ENCODE results near the gene PPP4R4. TPM values are rescaled to one million over a fixed set of nuclear protein-coding genes. Genes with fewer than 3 reads are reported as not detected.
A peak's percentile ranks its signal among the peaks of the same experiment; 100 is the strongest.

PPP4R4 gene
- total RNA-seq, 2 experiments from 2014 or later: 17.0 to 19.2 TPM

DNA sequence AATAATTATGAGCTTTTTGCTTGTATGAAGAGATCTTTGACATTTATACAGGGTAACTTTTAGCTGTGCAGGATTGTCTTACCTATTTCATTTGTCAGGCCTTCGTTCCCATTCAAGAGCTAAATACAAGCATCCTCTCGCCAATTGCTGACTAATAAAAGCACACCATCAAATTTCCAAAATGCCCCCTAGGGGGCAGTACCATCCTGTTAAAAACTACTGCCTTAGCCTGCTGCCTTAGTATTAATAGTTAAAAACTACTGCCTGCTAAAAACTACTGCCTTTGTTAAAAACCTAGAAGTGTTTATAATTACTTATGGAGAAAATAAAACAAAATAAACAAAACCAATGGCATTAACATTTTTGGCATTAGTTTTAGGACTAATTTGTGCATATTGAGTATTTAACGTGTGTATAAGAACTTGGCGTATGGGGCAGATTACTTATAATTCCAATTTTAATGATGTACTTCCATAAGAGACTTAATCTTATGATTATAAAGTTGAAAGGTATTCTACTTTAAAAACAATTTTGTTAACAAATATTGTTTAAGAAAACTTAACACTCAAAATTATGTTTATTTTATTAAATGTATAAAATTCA is 41.7 kb upstream of the PPP4R4 start:
- Mint-ChIP-seq H3K4me3 (no peak overlapping the region), H3K36me3 (no peaks in the 10 kb centered on the region), H3K27me3 (no peaks in the 10 kb centered on the region), H3K4me1 (ENCODE audit: low read depth) (peaks cover 15% of the 10 kb centered on the region), H3K9me3 (peaks cover 10% of the 10 kb centered on the region), H3K27ac (peak overlapping the region; percentile 13)
- ChIA-PET CTCF (interaction anchor here (0.7 to 6.8 kb wide), 45 partner anchors 10 to 1638 kb away, joined by 3 to 64 read pairs (median 5); partner anchors contain the start of genes DDX24, IFI27L1 and PPP4R4), POLR2A (no interaction called here)
- DNase-seq: peak; percentile 68
- intact Hi-C loops (cut with micrococcal nuclease): loop anchor here (1.0 to 10.0 kb wide), 4 partner anchors 48 to 417 kb away; no protein-coding TSS in a partner anchor

DNA sequence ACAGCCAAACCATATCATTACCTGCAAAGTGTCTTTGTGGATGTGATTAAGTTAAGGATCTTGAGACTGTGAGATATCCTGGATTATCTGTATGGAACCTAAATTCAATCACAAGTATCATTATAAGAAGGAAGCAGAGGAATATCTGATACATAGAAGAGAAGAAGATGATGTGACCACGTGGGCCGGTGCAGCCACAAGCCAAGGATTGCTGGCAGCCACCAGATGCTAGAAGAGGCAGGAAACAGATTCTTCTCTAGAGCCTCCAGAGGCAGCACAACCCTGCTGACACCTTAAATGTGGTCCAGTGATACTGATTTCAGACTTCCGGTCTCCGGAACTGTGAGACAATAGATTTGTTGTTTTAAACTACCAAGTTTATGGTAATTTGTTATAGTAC is 38.6 kb upstream of the PPP4R4 start:
- H3K27me3 Mint-ChIP-seq: no peaks in the 10 kb centered on the region
- DNase-seq: peak; percentile 20
- intact Hi-C loops (cut with micrococcal nuclease): loop anchor here (10.0 kb wide), 1 partner anchor 169 kb away; no protein-coding TSS in a partner anchor
- POLR2A ChIA-PET: no interaction called here
- peaks cover 3% of the 10 kb centered on the region for H3K4me1 Mint-ChIP-seq (ENCODE audit: low read depth)
- CTCF ChIA-PET: interaction anchor here (1.2 to 10.4 kb wide), 2 partner anchors 99 to 196 kb away, joined by 3 to 187 read pairs; no protein-coding TSS in a partner anchor
- H3K9me3 Mint-ChIP-seq: peaks cover 10% of the 10 kb centered on the region
- H3K4me3 Mint-ChIP-seq: no peak overlapping the region
- no peak overlapping the region for H3K27ac Mint-ChIP-seq
- H3K36me3 Mint-ChIP-seq: no peaks in the 10 kb centered on the region

DNA sequence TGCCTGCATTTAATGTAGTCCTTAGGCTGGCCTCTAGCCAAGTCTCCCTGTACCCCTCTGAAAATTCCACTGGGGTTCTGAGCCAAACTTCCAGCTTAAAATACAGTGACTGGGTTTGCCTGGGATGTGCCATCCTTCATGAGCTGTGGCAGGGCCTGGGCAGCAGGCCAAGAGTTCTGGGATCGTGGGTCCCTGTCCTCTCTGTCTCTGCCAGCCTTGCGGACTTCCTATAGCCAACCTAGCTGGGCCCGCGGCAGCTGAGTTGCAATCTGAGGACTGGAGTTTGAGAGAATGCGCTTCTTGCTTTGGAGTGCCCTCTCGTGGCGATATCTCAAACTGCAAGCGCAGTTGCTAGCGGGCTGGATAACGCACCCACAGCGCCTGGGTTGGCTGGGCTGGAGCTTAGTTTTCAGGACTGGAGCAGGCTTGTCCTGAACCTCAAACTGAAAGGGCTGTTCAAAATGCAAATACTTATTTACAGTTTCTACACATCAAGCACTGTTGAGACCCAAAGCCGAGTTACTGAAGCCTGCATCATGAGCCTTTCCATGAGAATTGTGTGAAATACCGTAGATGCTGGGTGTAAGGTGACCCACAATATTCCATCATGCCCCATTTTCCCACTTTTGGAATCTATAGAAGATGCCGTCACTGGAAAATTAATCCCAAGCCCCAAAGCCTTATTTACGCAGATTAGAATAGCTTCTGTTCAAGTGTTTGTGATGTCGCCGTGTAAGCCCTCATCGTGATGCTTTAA is 37.4 kb upstream of the PPP4R4 start:
- H3K9me3 Mint-ChIP-seq: peaks cover 10% of the 10 kb centered on the region

DNA sequence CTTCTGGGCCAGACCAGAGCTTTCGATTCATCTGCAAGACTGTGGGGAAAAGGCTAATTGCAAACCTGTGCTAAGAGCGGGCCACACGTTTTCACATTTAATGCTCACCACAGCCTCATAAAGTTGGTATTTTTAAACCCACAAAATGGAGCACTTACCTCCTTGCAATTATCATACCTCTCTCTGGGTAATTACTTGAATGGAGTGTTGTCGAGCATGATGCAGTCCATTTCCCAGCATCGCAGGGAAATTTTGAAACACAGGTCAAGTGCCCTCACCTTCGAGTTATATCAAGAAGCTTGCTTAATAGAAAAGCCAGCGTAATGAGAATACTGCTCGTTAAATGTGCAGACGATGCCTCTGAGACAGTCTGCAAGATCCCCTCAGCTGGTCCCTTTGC is 35.9 kb upstream of the PPP4R4 start:
- no peak overlapping the region for H3K4me3 Mint-ChIP-seq
- POLR2A ChIA-PET: no interaction called here
- CTCF ChIA-PET: interaction anchor here (0.9 to 10.4 kb wide), 9 partner anchors 9 to 347 kb away, joined by 3 to 187 read pairs (median 24); partner anchors contain the start of gene IFI27L2
- H3K36me3 Mint-ChIP-seq: no peaks in the 10 kb centered on the region
- H3K4me1 Mint-ChIP-seq (ENCODE audit: low read depth): peaks cover 3% of the 10 kb centered on the region
- H3K27me3 Mint-ChIP-seq: no peaks in the 10 kb centered on the region
- H3K9me3 Mint-ChIP-seq: peaks cover 10% of the 10 kb centered on the region
- intact Hi-C loops (cut with micrococcal nuclease): loop anchor here (10.0 kb wide), 1 partner anchor 167 kb away; no protein-coding TSS in a partner anchor
- DNase-seq: no peak
- H3K27ac Mint-ChIP-seq: no peak overlapping the region

More for the DNA sequence above, 37.4 kb upstream of the PPP4R4 start:
- H3K27me3 Mint-ChIP-seq: no peaks in the 10 kb centered on the region
- CTCF ChIA-PET: interaction anchor here (0.6 to 10.4 kb wide), 67 partner anchors 8 to 469 kb away, joined by 3 to 187 read pairs (median 5); partner anchors contain the start of genes ASB2, DDX24, IFI27L1 and PPP4R4
- H3K36me3 Mint-ChIP-seq: no peaks in the 10 kb centered on the region
- intact Hi-C loops (cut with micrococcal nuclease): loop anchor here (1.0 to 10.0 kb wide), 4 partner anchors 24 to 168 kb away; no protein-coding TSS in a partner anchor
- peak; percentile 93 for DNase-seq
- POLR2A ChIA-PET: interaction anchor here (1.1 to 1.3 kb wide), 2 partner anchors 77 to 100 kb away, joined by 3 to 4 read pairs; no protein-coding TSS in a partner anchor
- peaks cover 3% of the 10 kb centered on the region for H3K4me1 Mint-ChIP-seq (ENCODE audit: low read depth)
- H3K4me3 Mint-ChIP-seq: no peak overlapping the region
- no peak overlapping the region for H3K27ac Mint-ChIP-seq

DNA sequence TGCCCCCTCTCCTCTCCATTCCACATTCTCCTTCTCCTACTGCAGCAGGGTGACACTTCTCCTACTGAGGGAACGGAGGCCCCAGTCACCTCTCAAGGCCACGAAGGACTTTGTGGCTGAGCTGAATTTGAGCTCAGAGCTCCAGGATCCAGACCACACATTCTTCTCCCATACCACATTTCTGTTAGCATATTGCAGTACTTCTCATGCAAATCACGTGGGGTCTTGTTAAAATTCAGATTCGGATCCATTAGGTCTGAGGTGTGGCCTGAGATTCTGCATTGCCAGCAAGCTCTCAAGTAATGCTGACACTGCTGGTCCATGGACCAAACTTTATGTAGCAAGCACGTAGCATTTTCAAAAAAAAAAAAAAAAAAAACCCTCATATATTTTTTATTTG is 35.1 kb upstream of the PPP4R4 start:
- ChIA-PET CTCF (interaction anchor here (3.3 to 10.4 kb wide), 3 partner anchors 42 to 347 kb away, joined by 24 to 187 read pairs (median 82); no protein-coding TSS in a partner anchor), POLR2A (no interaction called here)
- H3K4me3 Mint-ChIP-seq: no peak overlapping the region
- H3K27ac Mint-ChIP-seq: no peak overlapping the region
- intact Hi-C loops (cut with micrococcal nuclease): loop anchor here (10.0 kb wide), 1 partner anchor 166 kb away; no protein-coding TSS in a partner anchor
- H3K4me1 Mint-ChIP-seq (ENCODE audit: low read depth): peaks cover 3% of the 10 kb centered on the region
- no peaks in the 10 kb centered on the region for H3K27me3 Mint-ChIP-seq
- DNase-seq: no peak
- H3K36me3 Mint-ChIP-seq: no peaks in the 10 kb centered on the region
- H3K9me3 Mint-ChIP-seq: peaks cover 10% of the 10 kb centered on the region

DNA sequence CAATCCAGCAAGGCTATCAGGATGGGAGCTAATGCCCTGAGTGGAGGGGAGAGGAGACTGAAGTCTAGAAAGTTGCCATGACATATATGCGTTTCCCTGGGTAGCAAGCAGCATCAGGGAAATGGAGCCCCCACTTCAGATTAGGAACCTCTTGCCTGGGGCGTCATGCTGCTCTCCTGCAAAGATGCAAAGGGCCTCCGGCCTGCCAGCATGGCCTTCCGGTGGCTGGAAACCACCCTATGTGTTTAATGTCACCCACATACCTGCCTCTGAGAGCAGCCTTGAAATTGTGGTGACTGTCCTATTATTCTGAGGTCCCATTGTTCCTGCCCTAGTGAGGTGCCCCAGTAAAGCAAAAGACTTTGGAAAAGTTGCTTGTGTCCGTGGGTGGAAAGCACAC is 34.7 kb upstream of the PPP4R4 start:
- H3K27me3 Mint-ChIP-seq: no peaks in the 10 kb centered on the region

DNA sequence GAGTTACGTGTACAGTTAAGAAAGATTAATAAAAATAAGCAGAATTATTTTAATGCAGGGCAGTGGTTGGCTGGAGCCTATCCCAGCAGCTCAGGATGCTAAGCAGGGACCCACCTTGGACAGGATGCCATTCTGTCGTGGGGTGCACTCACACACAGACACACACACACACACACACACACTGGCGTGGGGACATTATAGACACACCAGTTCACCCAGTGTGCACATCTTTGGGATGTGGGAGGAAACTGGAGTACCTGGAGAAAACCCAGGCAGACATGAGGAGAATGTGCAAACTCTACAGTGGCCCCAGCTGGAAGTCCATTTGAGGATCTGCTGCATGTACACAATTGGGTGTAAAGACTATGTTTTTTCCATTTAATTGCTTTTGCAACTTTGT is 31.9 kb upstream of the PPP4R4 start:
- peaks cover 14% of the 10 kb centered on the region for H3K4me1 Mint-ChIP-seq (ENCODE audit: low read depth)
- intact Hi-C loops (cut with micrococcal nuclease): no loop called here
- no peaks in the 10 kb centered on the region for H3K36me3 Mint-ChIP-seq
- DNase-seq: no peak
- POLR2A ChIA-PET: no interaction called here
- H3K9me3 Mint-ChIP-seq: no peaks in the 10 kb centered on the region
- no peak overlapping the region for H3K4me3 Mint-ChIP-seq
- H3K27ac Mint-ChIP-seq: no peak overlapping the region
- no peaks in the 10 kb centered on the region for H3K27me3 Mint-ChIP-seq
- CTCF ChIA-PET: interaction anchor here (0.9 to 10.4 kb wide), 6 partner anchors 10 to 344 kb away, joined by 3 to 187 read pairs (median 6); no protein-coding TSS in a partner anchor

More for the DNA sequence above, 34.7 kb upstream of the PPP4R4 start:
- DNase-seq: no peak
- H3K4me3 Mint-ChIP-seq: no peak overlapping the region
- no peak overlapping the region for H3K27ac Mint-ChIP-seq
- peaks cover 3% of the 10 kb centered on the region for H3K4me1 Mint-ChIP-seq (ENCODE audit: low read depth)
- H3K36me3 Mint-ChIP-seq: no peaks in the 10 kb centered on the region
- POLR2A ChIA-PET: no interaction called here
- CTCF ChIA-PET: interaction anchor here (3.5 to 10.4 kb wide), 2 partner anchors 42 to 103 kb away, joined by 82 to 187 read pairs; no protein-coding TSS in a partner anchor
- peaks cover 10% of the 10 kb centered on the region for H3K9me3 Mint-ChIP-seq
- intact Hi-C loops (cut with micrococcal nuclease): loop anchor here (10.0 kb wide), 1 partner anchor 165 kb away; no protein-coding TSS in a partner anchor

DNA sequence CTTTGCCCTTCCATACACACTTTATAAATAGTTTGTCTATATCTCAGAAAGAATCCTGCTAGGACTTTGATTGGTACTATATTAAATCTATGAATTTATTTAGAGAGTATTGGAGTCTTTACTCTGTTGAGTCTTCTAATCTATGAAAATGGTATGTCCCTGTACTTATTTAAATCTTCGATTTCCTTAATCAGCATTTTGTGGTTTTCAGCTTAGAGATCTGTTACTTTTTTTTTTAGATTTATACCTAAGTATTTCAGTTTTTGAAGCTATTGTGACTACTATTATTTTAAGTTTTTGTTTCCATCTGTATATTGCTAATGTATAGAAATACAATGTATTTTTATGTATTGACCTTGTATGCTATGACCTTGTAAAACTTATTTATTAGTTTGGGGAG is 31.3 kb upstream of the PPP4R4 start:
- POLR2A ChIA-PET: no interaction called here
- intact Hi-C loops (cut with micrococcal nuclease): no loop called here
- CTCF ChIA-PET: interaction anchor here (0.9 to 10.4 kb wide), 6 partner anchors 11 to 343 kb away, joined by 3 to 187 read pairs (median 6); no protein-coding TSS in a partner anchor

DNA sequence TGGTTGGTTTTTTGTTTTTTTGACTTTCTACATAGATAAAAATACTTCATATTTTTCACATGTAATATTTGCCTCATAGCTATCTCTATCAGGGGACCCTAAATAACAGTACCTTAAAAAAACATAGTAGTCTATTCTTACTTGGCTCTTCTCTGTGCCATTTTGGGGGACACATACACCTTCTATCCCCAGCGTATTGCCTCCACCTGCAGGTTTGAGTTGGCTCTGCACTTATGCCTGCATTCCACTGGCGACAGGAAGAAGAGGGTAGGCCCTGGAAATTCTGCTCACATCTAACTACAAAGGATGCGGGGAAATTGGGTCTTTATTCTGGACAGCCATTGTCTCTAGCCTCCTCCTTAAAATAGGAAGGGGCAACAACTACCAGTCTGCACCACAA is 30.9 kb upstream of the PPP4R4 start:
- Mint-ChIP-seq H3K27me3 (no peaks in the 10 kb centered on the region), H3K27ac (no peak overlapping the region), H3K9me3 (no peaks in the 10 kb centered on the region), H3K4me1 (ENCODE audit: low read depth) (peaks cover 18% of the 10 kb centered on the region), H3K36me3 (no peaks in the 10 kb centered on the region), H3K4me3 (no peak overlapping the region)
- CTCF ChIA-PET: interaction anchor here (0.9 to 10.4 kb wide), 5 partner anchors 11 to 343 kb away, joined by 3 to 187 read pairs (median 5); no protein-coding TSS in a partner anchor
- intact Hi-C loops (cut with micrococcal nuclease): no loop called here
- POLR2A ChIA-PET: no interaction called here
- peak; percentile 31 for DNase-seq

More for the DNA sequence above, 31.3 kb upstream of the PPP4R4 start:
- H3K9me3 Mint-ChIP-seq: no peaks in the 10 kb centered on the region
- no peak overlapping the region for H3K27ac Mint-ChIP-seq
- H3K36me3 Mint-ChIP-seq: no peaks in the 10 kb centered on the region
- no peak overlapping the region for H3K4me3 Mint-ChIP-seq
- H3K4me1 Mint-ChIP-seq (ENCODE audit: low read depth): peaks cover 18% of the 10 kb centered on the region
- DNase-seq: no peak
- H3K27me3 Mint-ChIP-seq: no peaks in the 10 kb centered on the region

DNA sequence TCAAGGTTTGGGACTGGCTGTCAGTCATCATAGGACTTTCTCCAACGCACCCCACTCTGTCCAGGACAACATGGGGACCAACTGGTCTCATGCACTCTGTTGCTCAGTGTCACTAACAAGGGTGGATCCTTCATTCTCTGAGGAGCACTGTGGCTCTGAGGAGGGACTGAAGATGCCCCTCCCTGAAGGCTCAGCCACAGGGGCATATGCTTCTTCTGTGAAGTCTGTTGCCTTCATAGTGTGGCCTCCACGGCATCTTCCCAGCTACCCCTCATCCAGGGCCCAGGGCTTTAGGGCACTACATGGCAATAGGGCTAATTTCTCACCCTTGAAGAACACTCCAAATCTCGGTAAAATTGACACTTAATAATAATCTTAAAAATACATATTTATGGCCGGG is 30.4 kb upstream of the PPP4R4 start:
- CTCF ChIA-PET: interaction anchor here (3.5 to 10.4 kb wide), 2 partner anchors 12 to 107 kb away, joined by 32 to 187 read pairs; no protein-coding TSS in a partner anchor

DNA sequence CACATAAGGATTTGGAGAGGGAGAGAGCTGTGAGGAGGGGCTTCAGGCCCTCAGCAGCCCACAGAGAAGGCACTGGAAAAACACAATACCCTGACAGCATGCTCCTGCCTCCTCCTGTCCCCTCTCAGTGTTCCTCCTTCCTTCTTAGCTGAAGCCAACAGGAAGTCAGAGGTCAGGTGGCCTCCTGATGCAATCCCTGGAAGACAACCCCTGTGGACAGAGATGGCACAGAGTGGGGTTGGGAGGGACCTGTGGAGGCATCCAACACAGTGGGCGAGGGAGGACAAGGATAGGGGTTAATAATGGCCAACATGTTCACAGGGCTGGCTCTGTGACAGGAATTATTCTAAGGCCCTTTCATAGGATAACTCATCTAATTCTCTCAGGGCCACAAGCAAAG is 29.4 kb upstream of the PPP4R4 start:
- Mint-ChIP-seq H3K36me3 (no peaks in the 10 kb centered on the region), H3K27me3 (no peaks in the 10 kb centered on the region), H3K27ac (no peak overlapping the region), H3K4me3 (no peak overlapping the region), H3K4me1 (ENCODE audit: low read depth) (peaks cover 18% of the 10 kb centered on the region), H3K9me3 (no peaks in the 10 kb centered on the region)
- DNase-seq: no peak
- intact Hi-C loops (cut with micrococcal nuclease): no loop called here
- ChIA-PET CTCF (interaction anchor here (2.8 to 10.4 kb wide), 2 partner anchors 8 to 108 kb away, joined by 20 to 187 read pairs; no protein-coding TSS in a partner anchor), POLR2A (no interaction called here)

More for the DNA sequence above, 30.4 kb upstream of the PPP4R4 start:
- no peaks in the 10 kb centered on the region for H3K27me3 Mint-ChIP-seq
- intact Hi-C loops (cut with micrococcal nuclease): no loop called here
- POLR2A ChIA-PET: no interaction called here
- H3K4me3 Mint-ChIP-seq: no peak overlapping the region
- no peak for DNase-seq
- peaks cover 18% of the 10 kb centered on the region for H3K4me1 Mint-ChIP-seq (ENCODE audit: low read depth)
- H3K27ac Mint-ChIP-seq: no peak overlapping the region
- H3K9me3 Mint-ChIP-seq: no peaks in the 10 kb centered on the region
- H3K36me3 Mint-ChIP-seq: no peaks in the 10 kb centered on the region
